ENCODE results near the gene ADGRG2.

Gene ADGRG2

DNA sequence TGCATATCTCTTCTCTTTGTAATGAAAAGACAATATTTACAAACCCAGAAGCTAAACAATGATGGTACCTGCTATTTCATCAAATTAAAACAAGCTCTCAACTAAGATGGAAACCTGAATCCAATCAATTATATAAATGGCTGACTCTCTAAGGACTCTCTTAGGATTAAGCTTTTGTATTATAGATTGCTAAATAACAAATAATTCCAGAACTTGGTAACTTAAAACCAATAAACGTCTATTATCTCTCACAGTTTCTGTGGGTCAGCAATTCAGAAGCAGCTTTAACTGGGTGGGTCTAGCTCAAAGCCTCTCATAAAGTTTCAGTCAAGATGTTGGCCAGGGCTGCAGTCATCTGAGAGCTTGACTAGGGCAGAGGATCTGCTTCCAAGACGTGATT is 150.8 kb downstream of the ADGRG2 start (continued):
- TF ChIP-seq ZNF18 (tag by site-specific recombination; IDR thresholded peaks at IDR 0.05): no peak
- no peak for TF ChIP-seq PRDM1 (tag by site-specific recombination; IDR thresholded peaks at IDR 0.05)
- no peak for TF ChIP-seq ZNF76 (tag by site-specific recombination; IDR thresholded peaks at IDR 0.05; ENCODE audit: borderline replicate concordance, low read depth)
- TF ChIP-seq SCRT1 (tag by site-specific recombination; IDR thresholded peaks at IDR 0.05; ENCODE audit: borderline replicate concordance): peak; percentile 45; the same call in 1 of the 2 replicates
- no peak for TF ChIP-seq ZNF621 (tag by site-specific recombination; IDR thresholded peaks at IDR 0.05)
- no peak for TF ChIP-seq ZBTB26 (tag by site-specific recombination; optimal IDR thresholded peaks at IDR 0.05)
- TF ChIP-seq BCL11B (tag by site-specific recombination; IDR thresholded peaks at IDR 0.05; ENCODE audit: low read depth): no peak
- TF ChIP-seq PRDM2 (tag by site-specific recombination; IDR thresholded peaks at IDR 0.05; ENCODE audit: borderline replicate concordance): no peak
- TF ChIP-seq REST (tag by site-specific recombination; IDR thresholded peaks at IDR 0.05): no peak
- TF ChIP-seq, protein P1, sequence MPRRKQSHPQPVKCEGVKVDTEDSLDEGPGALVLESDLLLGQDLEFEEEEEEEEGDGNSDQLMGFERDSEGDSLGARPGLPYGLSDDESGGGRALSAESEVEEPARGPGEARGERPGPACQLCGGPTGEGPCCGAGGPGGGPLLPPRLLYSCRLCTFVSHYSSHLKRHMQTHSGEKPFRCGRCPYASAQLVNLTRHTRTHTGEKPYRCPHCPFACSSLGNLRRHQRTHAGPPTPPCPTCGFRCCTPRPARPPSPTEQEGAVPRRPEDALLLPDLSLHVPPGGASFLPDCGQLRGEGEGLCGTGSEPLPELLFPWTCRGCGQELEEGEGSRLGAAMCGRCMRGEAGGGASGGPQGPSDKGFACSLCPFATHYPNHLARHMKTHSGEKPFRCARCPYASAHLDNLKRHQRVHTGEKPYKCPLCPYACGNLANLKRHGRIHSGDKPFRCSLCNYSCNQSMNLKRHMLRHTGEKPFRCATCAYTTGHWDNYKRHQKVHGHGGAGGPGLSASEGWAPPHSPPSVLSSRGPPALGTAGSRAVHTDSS (tag by site-specific recombination; IDR thresholded peaks at IDR 0.05): no peak
- TF ChIP-seq ZNF423 (tag by site-specific recombination; IDR thresholded peaks at IDR 0.05): no peak
- peak; percentile 82 for TF ChIP-seq KLF1 (tag by site-specific recombination; IDR thresholded peaks at IDR 0.05)
- no peak for TF ChIP-seq PATZ1 (tag by site-specific recombination; IDR thresholded peaks at IDR 0.05)
- no peak for TF ChIP-seq RBAK (tag by site-specific recombination; IDR thresholded peaks at IDR 0.05)
- TF ChIP-seq ZNF266 (tag by site-specific recombination; IDR thresholded peaks at IDR 0.05; ENCODE audit: low read depth): no peak
- TF ChIP-seq ZSCAN30 (tag by site-specific recombination; IDR thresholded peaks at IDR 0.05): no peak
- TF ChIP-seq KLF8 (tag by site-specific recombination; IDR thresholded peaks at IDR 0.05): no peak
- TF ChIP-seq OVOL3 (tag by site-specific recombination; IDR thresholded peaks at IDR 0.05): peak; percentile 67
- TF ChIP-seq, protein P2, sequence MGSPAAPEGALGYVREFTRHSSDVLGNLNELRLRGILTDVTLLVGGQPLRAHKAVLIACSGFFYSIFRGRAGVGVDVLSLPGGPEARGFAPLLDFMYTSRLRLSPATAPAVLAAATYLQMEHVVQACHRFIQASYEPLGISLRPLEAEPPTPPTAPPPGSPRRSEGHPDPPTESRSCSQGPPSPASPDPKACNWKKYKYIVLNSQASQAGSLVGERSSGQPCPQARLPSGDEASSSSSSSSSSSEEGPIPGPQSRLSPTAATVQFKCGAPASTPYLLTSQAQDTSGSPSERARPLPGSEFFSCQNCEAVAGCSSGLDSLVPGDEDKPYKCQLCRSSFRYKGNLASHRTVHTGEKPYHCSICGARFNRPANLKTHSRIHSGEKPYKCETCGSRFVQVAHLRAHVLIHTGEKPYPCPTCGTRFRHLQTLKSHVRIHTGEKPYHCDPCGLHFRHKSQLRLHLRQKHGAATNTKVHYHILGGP (tag by site-specific recombination; IDR thresholded peaks at IDR 0.05): no peak
- no peak for TF ChIP-seq SP3 (tag by site-specific recombination; IDR thresholded peaks at IDR 0.05)
- no peak for TF ChIP-seq ZNF121 (tag by site-specific recombination; IDR thresholded peaks at IDR 0.05)
- TF ChIP-seq ZNF610 (tag by site-specific recombination; IDR thresholded peaks at IDR 0.05; ENCODE audit: borderline replicate concordance): no peak

All from HEK293 (cell line).